Measurements from ENCODE around the gene PADI3.

- TF ChIP-seq ELK1 (IDR thresholded peaks at IDR 0.05; ENCODE audit: borderline replicate concordance, low read depth, low read length) (no peak), CTCF (conservative IDR thresholded peaks at IDR 0.05; ENCODE audit: low read depth, low read length) (no peak), SMC3 (IDR thresholded peaks at IDR 0.05; ENCODE audit: low read depth, low read length) (no peak), RAD21 (IDR thresholded peaks at IDR 0.05; ENCODE audit: low read length) (no peak), CHD1 (IDR thresholded peaks at IDR 0.05; ENCODE audit: low read depth, low read length) (no peak), RCOR1 (IDR thresholded peaks at IDR 0.05; ENCODE audit: insufficient replicate concordance, low read length) (no peak), MAFK (IDR thresholded peaks at IDR 0.05; ENCODE audit: low read depth, low read length) (no peak), POLR2A (IDR thresholded peaks at IDR 0.05; ENCODE audit: low read depth, low read length) (no peak), NFE2L2 (IDR thresholded peaks at IDR 0.05; ENCODE audit: low read depth, low read length) (no peak), USF2 (IDR thresholded peaks at IDR 0.05; ENCODE audit: low read depth, low read length) (no peak)
These were observed 15.6 kb downstream of the PADI3 start for GRCh38 chr1:17264470-17264869.
